GM12874 (cell line): ENCODE measurements around the gene OTC.
A peak's percentile ranks its signal among the peaks of the same experiment; 100 is the strongest.

Experiments used
- TF ChIP-seq, protein P1 (sequence below): IDR thresholded peaks from 2 replicates; pipeline ENCODE4 v1.5.1; 2011; ENCODE audit warnings: low read depth, mild to moderate bottlenecking, control low read depth, low read length, moderate library complexity; ENCODE audit not compliant: insufficient read depth

The OTC gene

GRCh38 chrX:38357747-38358673 is 5.6 kb downstream of the OTC start:
- TF ChIP-seq, protein P1, sequence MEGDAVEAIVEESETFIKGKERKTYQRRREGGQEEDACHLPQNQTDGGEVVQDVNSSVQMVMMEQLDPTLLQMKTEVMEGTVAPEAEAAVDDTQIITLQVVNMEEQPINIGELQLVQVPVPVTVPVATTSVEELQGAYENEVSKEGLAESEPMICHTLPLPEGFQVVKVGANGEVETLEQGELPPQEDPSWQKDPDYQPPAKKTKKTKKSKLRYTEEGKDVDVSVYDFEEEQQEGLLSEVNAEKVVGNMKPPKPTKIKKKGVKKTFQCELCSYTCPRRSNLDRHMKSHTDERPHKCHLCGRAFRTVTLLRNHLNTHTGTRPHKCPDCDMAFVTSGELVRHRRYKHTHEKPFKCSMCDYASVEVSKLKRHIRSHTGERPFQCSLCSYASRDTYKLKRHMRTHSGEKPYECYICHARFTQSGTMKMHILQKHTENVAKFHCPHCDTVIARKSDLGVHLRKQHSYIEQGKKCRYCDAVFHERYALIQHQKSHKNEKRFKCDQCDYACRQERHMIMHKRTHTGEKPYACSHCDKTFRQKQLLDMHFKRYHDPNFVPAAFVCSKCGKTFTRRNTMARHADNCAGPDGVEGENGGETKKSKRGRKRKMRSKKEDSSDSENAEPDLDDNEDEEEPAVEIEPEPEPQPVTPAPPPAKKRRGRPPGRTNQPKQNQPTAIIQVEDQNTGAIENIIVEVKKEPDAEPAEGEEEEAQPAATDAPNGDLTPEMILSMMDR: no peak

DNA sequence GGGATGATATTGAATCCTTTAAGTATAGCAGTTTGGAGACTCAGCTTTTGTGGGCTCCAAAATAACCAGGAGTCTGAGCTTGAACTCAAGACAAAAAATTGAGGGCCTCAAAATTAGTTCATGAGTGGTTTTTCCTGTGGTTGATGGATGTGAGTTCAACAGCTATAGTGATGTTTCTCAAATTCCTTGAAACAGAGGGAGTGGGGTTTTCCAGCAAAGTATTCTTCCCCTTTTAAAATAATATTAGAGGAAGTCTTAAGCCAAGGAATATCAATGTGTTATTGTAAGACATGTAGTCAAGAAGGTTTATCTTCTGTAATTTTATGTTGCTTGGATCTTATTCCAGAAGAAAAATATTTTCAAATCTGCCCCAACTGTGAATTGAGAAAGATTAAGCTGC is 10.6 kb downstream of the OTC start:
- TF ChIP-seq, protein P1: no peak

DNA sequence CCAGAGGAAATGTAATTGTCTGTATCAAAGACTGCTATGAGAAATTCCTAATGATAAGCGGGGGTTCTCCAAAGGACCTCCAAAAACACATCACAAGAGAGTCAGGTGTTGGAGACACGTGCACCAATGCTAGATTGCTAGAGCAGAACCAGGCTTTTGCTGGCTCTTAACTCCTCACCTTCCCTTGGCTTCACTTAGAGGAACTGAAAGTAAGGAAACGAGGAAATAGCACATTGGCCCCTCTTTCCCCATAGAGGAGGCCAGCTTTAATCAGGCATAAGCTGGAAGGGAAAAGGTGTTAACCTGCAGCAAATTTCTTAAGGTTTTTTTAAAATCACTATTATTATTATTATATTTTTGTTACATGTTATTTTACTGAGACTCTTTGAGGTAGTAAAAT is 13.6 kb downstream of the OTC start:
- TF ChIP-seq, protein P1: no peak

DNA sequence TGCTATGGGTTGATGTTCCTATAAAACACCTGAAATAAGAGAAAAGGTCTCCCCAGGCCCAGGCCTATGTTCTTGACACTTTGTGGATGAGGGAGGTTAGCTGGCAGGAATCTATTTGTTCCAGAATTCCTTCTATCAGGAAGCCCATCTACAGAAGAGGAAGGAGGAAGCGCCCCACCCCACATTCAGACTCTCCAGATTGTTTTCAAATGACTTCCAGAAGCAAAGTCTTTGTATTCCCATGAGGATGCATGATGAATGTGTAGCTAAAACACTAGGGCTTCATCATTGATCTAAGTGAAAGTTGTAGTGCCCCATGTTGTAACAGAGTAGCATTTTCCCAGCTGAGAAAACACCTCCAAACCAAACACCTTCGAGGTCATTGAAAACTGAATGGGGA is 16.4 kb downstream of the OTC start:
- TF ChIP-seq, protein P1: no peak

- TF ChIP-seq, protein P1: no peak
Measured at GRCh38 chrX:38371641-38372040, 19.2 kb downstream of the OTC start.

DNA sequence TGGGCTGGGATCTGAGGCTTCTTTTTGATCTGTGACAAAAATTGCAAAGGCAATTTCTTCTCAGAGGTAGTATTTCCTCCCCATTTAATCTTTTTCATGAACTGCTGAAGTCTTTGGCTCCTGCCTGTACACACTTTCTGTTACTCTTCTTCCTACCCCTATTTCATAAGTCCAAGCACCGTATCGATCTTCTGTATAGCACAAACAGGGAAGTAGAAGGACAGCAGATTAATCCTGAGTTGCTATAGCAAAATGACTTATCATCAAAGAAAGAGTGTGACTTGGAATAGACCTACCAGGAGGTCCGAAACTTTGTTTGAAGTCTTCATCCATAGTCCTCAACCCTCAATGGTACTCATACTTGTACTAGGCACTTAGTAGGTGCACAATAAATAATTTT is 22.0 kb downstream of the OTC start:
- TF ChIP-seq, protein P1: no peak

- TF ChIP-seq, protein P1: peak; percentile 47; the same call in 1 of the 2 replicates
Measured at GRCh38 chrX:38375891-38376290, 23.5 kb downstream of the OTC start.
